ENCODE measurements around the gene WNT3A. TPM values are rescaled to one million over a fixed set of nuclear protein-coding genes. Genes with fewer than 3 reads are reported as not detected.

Gene WNT3A
- polyA plus RNA-seq, 3 donors, result not detected

DNA sequence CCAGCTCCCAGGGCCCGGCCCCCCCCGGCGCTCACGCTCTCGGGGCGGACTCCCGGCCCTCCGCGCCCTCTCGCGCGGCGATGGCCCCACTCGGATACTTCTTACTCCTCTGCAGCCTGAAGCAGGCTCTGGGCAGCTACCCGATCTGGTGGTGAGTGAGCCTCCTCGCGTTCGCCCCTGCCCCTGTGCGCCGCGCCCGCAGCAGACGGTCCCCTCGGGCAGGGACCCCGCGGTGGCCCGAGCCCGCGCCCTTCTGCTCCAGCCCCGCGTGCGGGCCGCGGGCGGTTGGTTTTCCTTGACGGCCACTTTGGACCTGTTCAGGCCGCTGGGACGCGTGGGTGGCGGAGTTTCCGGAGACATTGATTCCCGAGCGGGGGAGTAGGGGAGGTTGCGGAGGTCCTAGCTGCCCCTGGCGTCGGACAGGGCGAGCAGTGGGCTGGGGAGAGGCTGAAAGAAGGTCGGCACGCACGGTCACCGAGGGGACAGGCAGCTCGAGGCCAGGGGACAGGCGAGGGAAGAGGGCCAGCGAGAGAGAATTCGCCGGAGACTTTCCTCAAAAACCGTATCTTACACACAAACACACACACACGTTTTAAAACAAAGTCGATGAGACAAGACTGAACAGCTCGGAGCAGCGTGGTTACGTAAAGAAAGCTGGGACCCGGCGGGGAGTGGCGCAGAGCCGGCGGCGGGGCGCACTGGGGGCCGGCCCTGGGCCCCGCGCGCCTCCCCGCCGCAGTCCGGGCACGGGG lies 427 bp downstream of the WNT3A start:
- peak overlapping the region in 1 of 7 donors; percentile 57 for H3K27ac Mint-ChIP-seq
- no peaks in the 10 kb centered on the region for H3K79me2 ChIP-seq (ENCODE audit: insufficient read depth, low read length)
- no peaks in the 10 kb centered on the region for H3K36me3 Mint-ChIP-seq
- no peak overlapping the region for H3K4me2 ChIP-seq (replicated peaks; ENCODE audit: extremely low read depth, low read length, poor library complexity, severe bottlenecking)
- peak overlapping the region in 1 of 2 donors; percentile 88 for H3K4me3 Mint-ChIP-seq
- intact Hi-C loops (cut with micrococcal nuclease), result no loop called here
- no peak overlapping the region for H3K4me3 ChIP-seq (replicated peaks in 1 of 3; ENCODE audit: low read depth in 2 of 3, low read length in 3 of 3)
- 1% methylated on average over 70 of the region's 77 CpGs for WGBS (ENCODE audit: insufficient coverage)
- H3K4me1 ChIP-seq (ENCODE audit: control insufficient read depth in 1 of 2, insufficient read depth in 2 of 2, low read length in 2 of 2), result no peaks in the 10 kb centered on the region
- H3K27me3 Mint-ChIP-seq (ENCODE audit: low read depth in 3 of 3), result peaks cover 53 to 78% (median 54%) of the 10 kb centered on the region in 3 donors
- H3K9ac ChIP-seq (ENCODE audit: insufficient read depth, low read length, poor library complexity, severe bottlenecking), result no peak overlapping the region
- no peaks in the 10 kb centered on the region for H3K9me3 ChIP-seq (replicated peaks in 1 of 2; ENCODE audit: control insufficient read depth in 1 of 2, insufficient read depth in 1 of 2, low read length in 2 of 2)
- no peak overlapping the region for H2AFZ ChIP-seq (ENCODE audit: insufficient read depth, low read depth, low read length, poor library complexity, severe bottlenecking)
- no peak for DNase-seq
- H4K20me1 ChIP-seq (ENCODE audit: insufficient read depth, low read length), result no peaks in the 10 kb centered on the region
- H3K36me3 ChIP-seq (replicated peaks in 1 of 2; ENCODE audit: control insufficient read depth in 1 of 2, insufficient read depth in 2 of 2, low read length in 2 of 2), result no peaks in the 10 kb centered on the region
- H3K27ac ChIP-seq (ENCODE audit: low read depth in 1 of 2, low read length in 2 of 2), result no peak overlapping the region
- peaks cover 14 to 51% of the 10 kb centered on the region in 2 donors for H3K27me3 ChIP-seq (ENCODE audit: control insufficient read depth in 2 of 2, insufficient read depth in 2 of 2, low read length in 2 of 2)
- no peaks in the 10 kb centered on the region for H3K4me1 Mint-ChIP-seq
- peaks cover 0 to 10% (median 0%) of the 10 kb centered on the region in 7 donors for H3K9me3 Mint-ChIP-seq
- TF ChIP-seq, protein P1, sequence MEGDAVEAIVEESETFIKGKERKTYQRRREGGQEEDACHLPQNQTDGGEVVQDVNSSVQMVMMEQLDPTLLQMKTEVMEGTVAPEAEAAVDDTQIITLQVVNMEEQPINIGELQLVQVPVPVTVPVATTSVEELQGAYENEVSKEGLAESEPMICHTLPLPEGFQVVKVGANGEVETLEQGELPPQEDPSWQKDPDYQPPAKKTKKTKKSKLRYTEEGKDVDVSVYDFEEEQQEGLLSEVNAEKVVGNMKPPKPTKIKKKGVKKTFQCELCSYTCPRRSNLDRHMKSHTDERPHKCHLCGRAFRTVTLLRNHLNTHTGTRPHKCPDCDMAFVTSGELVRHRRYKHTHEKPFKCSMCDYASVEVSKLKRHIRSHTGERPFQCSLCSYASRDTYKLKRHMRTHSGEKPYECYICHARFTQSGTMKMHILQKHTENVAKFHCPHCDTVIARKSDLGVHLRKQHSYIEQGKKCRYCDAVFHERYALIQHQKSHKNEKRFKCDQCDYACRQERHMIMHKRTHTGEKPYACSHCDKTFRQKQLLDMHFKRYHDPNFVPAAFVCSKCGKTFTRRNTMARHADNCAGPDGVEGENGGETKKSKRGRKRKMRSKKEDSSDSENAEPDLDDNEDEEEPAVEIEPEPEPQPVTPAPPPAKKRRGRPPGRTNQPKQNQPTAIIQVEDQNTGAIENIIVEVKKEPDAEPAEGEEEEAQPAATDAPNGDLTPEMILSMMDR (IDR thresholded peaks at IDR 0.05), result no peak

DNA sequence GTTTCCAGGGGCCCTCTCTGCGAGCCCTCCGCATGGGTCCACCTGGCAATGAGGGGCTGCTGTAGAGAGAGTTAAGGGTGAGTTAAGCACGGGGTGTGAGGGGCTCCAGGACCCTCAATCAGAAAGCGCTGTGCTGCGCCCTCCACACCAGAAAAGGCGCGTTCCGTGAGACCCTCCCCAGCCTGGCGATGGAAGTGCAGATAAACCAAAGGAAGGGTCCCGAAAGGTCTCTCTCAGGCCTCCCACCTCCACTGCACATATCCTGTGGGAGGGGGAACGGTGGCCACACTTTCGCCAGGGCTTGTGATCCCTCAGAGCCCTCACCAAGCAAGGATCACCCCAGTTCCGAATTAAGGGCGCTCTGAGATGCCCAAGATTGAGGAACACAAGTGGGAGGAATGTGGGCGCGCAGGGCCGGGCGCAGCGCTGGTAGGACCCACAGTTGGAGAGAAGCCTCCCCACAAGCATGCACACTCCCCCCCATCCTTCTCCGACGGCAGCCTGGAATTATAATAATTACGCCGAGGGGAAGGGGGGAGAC lies 1.1 kb downstream of the WNT3A start:
- no peak for DNase-seq
- Mint-ChIP-seq H3K27me3 (ENCODE audit: low read depth in 3 of 3) (peaks cover 52 to 74% (median 54%) of the 10 kb centered on the region in 3 donors), H3K27ac (no peak overlapping the region), H3K9me3 (peaks cover 0 to 10% (median 0%) of the 10 kb centered on the region in 7 donors), H3K36me3 (no peaks in the 10 kb centered on the region), H3K4me3 (peak overlapping the region in 1 of 2 donors; percentile 88), H3K4me1 (no peaks in the 10 kb centered on the region)
- Histone ChIP-seq H3K9ac (ENCODE audit: insufficient read depth, low read length, poor library complexity, severe bottlenecking) (no peak overlapping the region), H3K27ac (ENCODE audit: low read depth in 1 of 2, low read length in 2 of 2) (no peak overlapping the region), H3K4me2 (replicated peaks; ENCODE audit: extremely low read depth, low read length, poor library complexity, severe bottlenecking) (no peak overlapping the region), H4K20me1 (ENCODE audit: insufficient read depth, low read length) (no peaks in the 10 kb centered on the region), H3K9me3 (replicated peaks in 1 of 2; ENCODE audit: control insufficient read depth in 1 of 2, insufficient read depth in 1 of 2, low read length in 2 of 2) (no peaks in the 10 kb centered on the region), H2AFZ (ENCODE audit: insufficient read depth, low read depth, low read length, poor library complexity, severe bottlenecking) (no peak overlapping the region), H3K4me1 (ENCODE audit: control insufficient read depth in 1 of 2, insufficient read depth in 2 of 2, low read length in 2 of 2) (no peaks in the 10 kb centered on the region), H3K36me3 (replicated peaks in 1 of 2; ENCODE audit: control insufficient read depth in 1 of 2, insufficient read depth in 2 of 2, low read length in 2 of 2) (no peaks in the 10 kb centered on the region), H3K79me2 (ENCODE audit: insufficient read depth, low read length) (no peaks in the 10 kb centered on the region), H3K27me3 (ENCODE audit: control insufficient read depth in 2 of 2, insufficient read depth in 2 of 2, low read length in 2 of 2) (peaks cover 14 to 51% of the 10 kb centered on the region in 2 donors), H3K4me3 (replicated peaks in 1 of 3; ENCODE audit: low read depth in 2 of 3, low read length in 3 of 3) (no peak overlapping the region)
- 11% methylated on average over 5 of the region's 23 CpGs for WGBS (ENCODE audit: insufficient coverage)
- intact Hi-C loops (cut with micrococcal nuclease), result no loop called here
- TF ChIP-seq, protein P1 (IDR thresholded peaks at IDR 0.05), result no peak
